Right atrium auricular region (tissue), 2 donors: Measurements from ENCODE around the gene SEMA3G. TPM values are rescaled to one million over a fixed set of nuclear protein-coding genes. Genes with fewer than 3 reads are reported as not detected.
A peak's percentile ranks its signal among the peaks of the same experiment; 100 is the strongest.

Experiments used
- DNase-seq: peaks from one replicate; pipeline ENCODE4 v3.0.0-alpha.2; 2019; ENCODE audit warnings: low spot score
- H3K27ac ChIP-seq, 2 donors: fragments of 200-600 bp; sonication (generic); 1 replicate in 1 of 2; 2 replicates in 1 of 2; pipeline ENCODE4 v1.5.1; 2016 to 2019
- H3K27me3 ChIP-seq, 2 donors: fragments of 200-600 bp; sonication (generic); one replicate each; pipeline versions ENCODE4 v1.5.1 to v1.6.0; 2017 to 2019
- H3K36me3 ChIP-seq: fragments of 200-600 bp; sonication (generic); one replicate; pipeline ENCODE4 v1.5.1; 2016
- H3K4me1 ChIP-seq, 2 donors: fragments of 200-600 bp; sonication (generic); one replicate each; pipeline versions ENCODE4 v1.5.1 to v1.6.0; 2017 to 2019
- H3K4me3 ChIP-seq, 2 donors: fragments of 200-600 bp; sonication (generic); 1 replicate in 1 of 2; 2 replicates in 1 of 2; pipeline ENCODE4 v1.5.1; 2017 to 2019; ENCODE audit warnings: mild to moderate bottlenecking in 1 of 2, moderate library complexity in 1 of 2
- H3K9me3 ChIP-seq, 2 donors: fragments of 200-600 bp; sonication (generic); one replicate each; pipeline ENCODE4 v1.5.1; 2019
- CTCF ChIP-seq, 2 donors: fragments of 200-600 bp; sonication (generic); IDR thresholded peaks; one replicate each; pipeline ENCODE4 v1.5.1; 2019; ENCODE audit warnings: antibody characterized with exemption in 2 of 2
- total RNA-seq, 2 donors: library from RNA; depleted of rRNA; stranded (reverse); fragments of >200 nt; gene quantifications; one replicate each; pipeline ENCODE4 v1.1.0, GENCODE V29; 2016

The SEMA3G gene
- total RNA-seq, 2 donors from 2014 or later, result 11.8 to 12.6 TPM

GRCh38 chr3:52490035-52490938, 45.4 kb upstream of the SEMA3G start:
- H3K4me1 ChIP-seq, result peaks cover 0 to 60% of the 10 kb centered on the region in 2 donors
- no peaks in the 10 kb centered on the region for H3K27me3 ChIP-seq
- DNase-seq, result no peak
- peak overlapping the region; percentile 19 to 55 for H3K27ac ChIP-seq
- H3K36me3 ChIP-seq, result peaks cover 77% of the 10 kb centered on the region
- no peaks in the 10 kb centered on the region for H3K9me3 ChIP-seq
- H3K4me3 ChIP-seq, result no peak overlapping the region
- TF ChIP-seq CTCF (IDR thresholded peaks at IDR 0.05), result no peak

GRCh38 chr3:52489453-52489852, 44.5 kb upstream of the SEMA3G start:
- H3K27ac ChIP-seq, result no peak overlapping the region
- peaks cover 0 to 60% of the 10 kb centered on the region in 2 donors for H3K4me1 ChIP-seq
- no peaks in the 10 kb centered on the region for H3K9me3 ChIP-seq
- no peaks in the 10 kb centered on the region for H3K27me3 ChIP-seq
- H3K4me3 ChIP-seq, result no peak overlapping the region
- peaks cover 77% of the 10 kb centered on the region for H3K36me3 ChIP-seq
- TF ChIP-seq CTCF (IDR thresholded peaks at IDR 0.05), result no peak
- no peak for DNase-seq

- Histone ChIP-seq H3K4me1 (peaks cover 0 to 60% of the 10 kb centered on the region in 2 donors), H3K4me3 (no peak overlapping the region), H3K27ac (no peak overlapping the region), H3K36me3 (peaks cover 77% of the 10 kb centered on the region), H3K27me3 (no peaks in the 10 kb centered on the region), H3K9me3 (no peaks in the 10 kb centered on the region)
- TF ChIP-seq CTCF (IDR thresholded peaks at IDR 0.05), result no peak
- no peak for DNase-seq
Measured at GRCh38 chr3:52488746-52489145, 43.8 kb upstream of the SEMA3G start.

GRCh38 chr3:52487788-52488691, 43.1 kb upstream of the SEMA3G start:
- H3K4me3 ChIP-seq, result no peak overlapping the region
- H3K27ac ChIP-seq, result no peak overlapping the region
- H3K4me1 ChIP-seq, result peaks cover 0 to 60% of the 10 kb centered on the region in 2 donors
- H3K9me3 ChIP-seq, result no peaks in the 10 kb centered on the region
- H3K27me3 ChIP-seq, result no peaks in the 10 kb centered on the region
- no peak for DNase-seq
- no peak for TF ChIP-seq CTCF (IDR thresholded peaks at IDR 0.05)
- H3K36me3 ChIP-seq, result peaks cover 75% of the 10 kb centered on the region

GRCh38 chr3:52487050-52487787, 42.3 kb upstream of the SEMA3G start:
- Histone ChIP-seq H3K9me3 (no peaks in the 10 kb centered on the region), H3K4me1 (peaks cover 0 to 61% of the 10 kb centered on the region in 2 donors), H3K36me3 (peaks cover 75% of the 10 kb centered on the region), H3K27ac (no peak overlapping the region), H3K27me3 (no peaks in the 10 kb centered on the region), H3K4me3 (no peak overlapping the region)
- DNase-seq, result no peak
- TF ChIP-seq CTCF (IDR thresholded peaks at IDR 0.05), result no peak
